ENCODE measurements around the gene TAP2. TPM values are rescaled to one million over a fixed set of nuclear protein-coding genes. Genes with fewer than 3 reads are reported as not detected.

TAP2 gene
- total RNA-seq, 1 experiment from 2014 or later = 93.0 TPM

DNA sequence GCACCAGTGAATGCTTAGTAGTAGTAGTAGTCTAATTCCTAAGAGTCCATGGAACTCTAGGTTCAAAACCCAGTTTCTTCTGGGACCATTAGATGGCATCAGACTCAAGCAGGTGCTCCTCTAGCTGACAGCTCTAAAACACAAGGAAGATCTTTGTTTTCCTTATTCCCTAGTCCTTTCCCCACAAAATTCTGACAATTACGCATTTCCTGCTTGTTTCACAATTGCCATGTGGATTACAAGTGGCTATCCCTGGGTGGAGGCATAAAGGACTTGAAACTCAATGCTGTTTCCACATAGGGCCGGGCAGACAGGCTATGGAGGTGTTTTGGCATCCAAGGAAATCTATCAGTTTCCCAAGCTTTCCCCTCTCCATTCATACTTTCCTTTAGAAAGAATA is 12.6 kb downstream of the TAP2 start:
- no peaks in the 10 kb centered on the region for H4K20me1 ChIP-seq (ENCODE audit: insufficient read depth, low read depth, low read length)
- peaks cover 11% of the 10 kb centered on the region; the same call in 1 of the 2 replicates for H3K36me3 ChIP-seq (ENCODE audit: insufficient read depth, low read length)
- H3K79me2 ChIP-seq (ENCODE audit: low read length) = no peaks in the 10 kb centered on the region
- no peaks in the 10 kb centered on the region for H3K9me3 ChIP-seq (ENCODE audit: low read length)
- H3K4me3 ChIP-seq (ENCODE audit: low read length) = no peak overlapping the region
- no peak overlapping the region for H2AFZ ChIP-seq (ENCODE audit: low read length)
- peaks cover 23% of the 10 kb centered on the region for H3K4me1 ChIP-seq (ENCODE audit: low read length)
- H3K4me2 ChIP-seq (ENCODE audit: low read depth, low read length, poor library complexity, severe bottlenecking) = no peak overlapping the region
- peak overlapping the region; percentile 58; the same call in 1 of the 2 replicates for H3K27ac ChIP-seq (ENCODE audit: low read length)
- DNase-seq = no peak
- no peaks in the 10 kb centered on the region for H3K9me2 ChIP-seq (replicated peaks; ENCODE audit: insufficient read depth, low read length)
- H3K9ac ChIP-seq (ENCODE audit: low read length) = no peak overlapping the region
- no peaks in the 10 kb centered on the region for H3K27me3 ChIP-seq (ENCODE audit: low read length)

- Histone ChIP-seq H2AFZ (ENCODE audit: low read length) (no peak overlapping the region), H3K27ac (ENCODE audit: low read length) (peak overlapping the region; percentile 96), H3K27me3 (ENCODE audit: low read length) (no peaks in the 10 kb centered on the region), H3K36me3 (ENCODE audit: insufficient read depth, low read length) (no peaks in the 10 kb centered on the region), H3K9ac (ENCODE audit: low read length) (no peak overlapping the region), H3K4me3 (ENCODE audit: low read length) (no peak overlapping the region), H3K9me3 (ENCODE audit: low read length) (no peaks in the 10 kb centered on the region), H3K4me1 (ENCODE audit: low read length) (peaks cover 84% of the 10 kb centered on the region), H3K9me2 (replicated peaks; ENCODE audit: insufficient read depth, low read length) (no peaks in the 10 kb centered on the region), H4K20me1 (ENCODE audit: insufficient read depth, low read depth, low read length) (no peaks in the 10 kb centered on the region), H3K79me2 (ENCODE audit: low read length) (no peaks in the 10 kb centered on the region; the same call in 1 of the 2 replicates), H3K4me2 (ENCODE audit: low read depth, low read length, poor library complexity, severe bottlenecking) (no peak overlapping the region)
- DNase-seq = no peak
Observed at GRCh38 chr6:32819729-32820128, 18.8 kb downstream of the TAP2 start.

GRCh38 chr6:32818867-32819266 is 19.7 kb downstream of the TAP2 start:
- Histone ChIP-seq H3K9ac (ENCODE audit: low read length) (no peak overlapping the region), H3K79me2 (ENCODE audit: low read length) (peaks cover 8% of the 10 kb centered on the region), H3K27ac (ENCODE audit: low read length) (peak overlapping the region; percentile 96), H4K20me1 (ENCODE audit: insufficient read depth, low read depth, low read length) (no peaks in the 10 kb centered on the region), H3K27me3 (ENCODE audit: low read length) (no peaks in the 10 kb centered on the region), H3K4me3 (ENCODE audit: low read length) (no peak overlapping the region), H2AFZ (ENCODE audit: low read length) (no peak overlapping the region), H3K9me3 (ENCODE audit: low read length) (no peaks in the 10 kb centered on the region), H3K4me2 (ENCODE audit: low read depth, low read length, poor library complexity, severe bottlenecking) (peak overlapping the region; percentile 15), H3K36me3 (ENCODE audit: insufficient read depth, low read length) (peaks cover 3% of the 10 kb centered on the region), H3K9me2 (replicated peaks; ENCODE audit: insufficient read depth, low read length) (no peaks in the 10 kb centered on the region), H3K4me1 (ENCODE audit: low read length) (peaks cover 87% of the 10 kb centered on the region)
- DNase-seq = peak; percentile 50

- no peaks in the 10 kb centered on the region for H3K9me2 ChIP-seq (replicated peaks; ENCODE audit: insufficient read depth, low read length)
- peak; percentile 91 for DNase-seq
- H3K79me2 ChIP-seq (ENCODE audit: low read length) = peaks cover 9% of the 10 kb centered on the region
- H3K4me1 ChIP-seq (ENCODE audit: low read length) = peaks cover 77% of the 10 kb centered on the region
- H4K20me1 ChIP-seq (ENCODE audit: insufficient read depth, low read depth, low read length) = no peaks in the 10 kb centered on the region
- peak within 1 kb of the TSS; percentile 82 for H3K4me2 ChIP-seq (ENCODE audit: low read depth, low read length, poor library complexity, severe bottlenecking)
- peak within 1 kb of the TSS; percentile 22; the same call in 1 of the 2 replicates for H2AFZ ChIP-seq (ENCODE audit: low read length)
- H3K9me3 ChIP-seq (ENCODE audit: low read length) = no peaks in the 10 kb centered on the region
- peak within 1 kb of the TSS; percentile 76 for H3K9ac ChIP-seq (ENCODE audit: low read length)
- H3K27me3 ChIP-seq (ENCODE audit: low read length) = no peaks in the 10 kb centered on the region
- peak within 1 kb of the TSS; percentile 68 for H3K4me3 ChIP-seq (ENCODE audit: low read length)
- H3K27ac ChIP-seq (ENCODE audit: low read length) = peak within 1 kb of the TSS; percentile 96
- peaks cover 8% of the 10 kb centered on the region for H3K36me3 ChIP-seq (ENCODE audit: insufficient read depth, low read length)
Observed at GRCh38 chr6:32816746-32817204, 21.8 kb downstream of the TAP2 start, which contains the start of gene HLA-DOB. Gene HLA-DOB, minus strand, starts transcription at chr6:32817002. Its CDS starts 51 bp downstream, at chr6:32816951.

- Histone ChIP-seq H3K4me1 (ENCODE audit: low read length) (peaks cover 70% of the 10 kb centered on the region), H3K9me3 (ENCODE audit: low read length) (no peaks in the 10 kb centered on the region), H3K9me2 (replicated peaks; ENCODE audit: insufficient read depth, low read length) (no peaks in the 10 kb centered on the region), H2AFZ (ENCODE audit: low read length) (no peak overlapping the region), H3K4me3 (ENCODE audit: low read length) (peak overlapping the region; percentile 68), H3K9ac (ENCODE audit: low read length) (peak overlapping the region; percentile 76), H3K27ac (ENCODE audit: low read length) (peak overlapping the region; percentile 96), H3K27me3 (ENCODE audit: low read length) (no peaks in the 10 kb centered on the region), H3K36me3 (ENCODE audit: insufficient read depth, low read length) (peaks cover 8% of the 10 kb centered on the region), H4K20me1 (ENCODE audit: insufficient read depth, low read depth, low read length) (no peaks in the 10 kb centered on the region), H3K79me2 (ENCODE audit: low read length) (peaks cover 9% of the 10 kb centered on the region), H3K4me2 (ENCODE audit: low read depth, low read length, poor library complexity, severe bottlenecking) (peak overlapping the region; percentile 82)
- DNase-seq = peak; percentile 95
Observed at GRCh38 chr6:32815996-32816395, 22.5 kb downstream of the TAP2 start.

GRCh38 chr6:32815115-32815514 is 23.4 kb downstream of the TAP2 start:
- no peaks in the 10 kb centered on the region for H3K9me3 ChIP-seq (ENCODE audit: low read length)
- H3K9ac ChIP-seq (ENCODE audit: low read length) = peak overlapping the region; percentile 67
- peak overlapping the region; percentile 82 for H3K4me2 ChIP-seq (ENCODE audit: low read depth, low read length, poor library complexity, severe bottlenecking)
- H3K9me2 ChIP-seq (replicated peaks; ENCODE audit: insufficient read depth, low read length) = no peaks in the 10 kb centered on the region
- DNase-seq = no peak
- H2AFZ ChIP-seq (ENCODE audit: low read length) = no peak overlapping the region
- H3K4me1 ChIP-seq (ENCODE audit: low read length) = peaks cover 65% of the 10 kb centered on the region
- peaks cover 8% of the 10 kb centered on the region for H3K36me3 ChIP-seq (ENCODE audit: insufficient read depth, low read length)
- no peaks in the 10 kb centered on the region for H3K27me3 ChIP-seq (ENCODE audit: low read length)
- H3K4me3 ChIP-seq (ENCODE audit: low read length) = peak overlapping the region; percentile 68
- H3K27ac ChIP-seq (ENCODE audit: low read length) = peak overlapping the region; percentile 96
- H3K79me2 ChIP-seq (ENCODE audit: low read length) = peaks cover 9% of the 10 kb centered on the region
- no peaks in the 10 kb centered on the region for H4K20me1 ChIP-seq (ENCODE audit: insufficient read depth, low read depth, low read length)

- H3K27me3 ChIP-seq (ENCODE audit: low read length) = no peaks in the 10 kb centered on the region
- no peaks in the 10 kb centered on the region for H3K9me2 ChIP-seq (replicated peaks; ENCODE audit: insufficient read depth, low read length)
- H3K79me2 ChIP-seq (ENCODE audit: low read length) = peaks cover 9% of the 10 kb centered on the region
- H3K9ac ChIP-seq (ENCODE audit: low read length) = peak overlapping the region; percentile 67; the same call in 1 of the 2 replicates
- no peaks in the 10 kb centered on the region for H4K20me1 ChIP-seq (ENCODE audit: insufficient read depth, low read depth, low read length)
- no peak for DNase-seq
- peaks cover 8% of the 10 kb centered on the region for H3K36me3 ChIP-seq (ENCODE audit: insufficient read depth, low read length)
- no peak overlapping the region for H2AFZ ChIP-seq (ENCODE audit: low read length)
- peak overlapping the region; percentile 96; the same call in 1 of the 2 replicates for H3K27ac ChIP-seq (ENCODE audit: low read length)
- peaks cover 57% of the 10 kb centered on the region for H3K4me1 ChIP-seq (ENCODE audit: low read length)
- no peaks in the 10 kb centered on the region for H3K9me3 ChIP-seq (ENCODE audit: low read length)
- H3K4me3 ChIP-seq (ENCODE audit: low read length) = peak overlapping the region; percentile 68; the same call in 1 of the 2 replicates
- H3K4me2 ChIP-seq (ENCODE audit: low read depth, low read length, poor library complexity, severe bottlenecking) = peak overlapping the region; percentile 82
Observed at GRCh38 chr6:32814145-32814544, 24.4 kb downstream of the TAP2 start.

- Histone ChIP-seq H3K9ac (ENCODE audit: low read length) (no peak overlapping the region), H3K4me2 (ENCODE audit: low read depth, low read length, poor library complexity, severe bottlenecking) (no peak overlapping the region), H3K4me3 (ENCODE audit: low read length) (no peak overlapping the region), H3K79me2 (ENCODE audit: low read length) (peaks cover 4% of the 10 kb centered on the region), H3K27ac (ENCODE audit: low read length) (no peak overlapping the region), H3K36me3 (ENCODE audit: insufficient read depth, low read length) (peaks cover 7% of the 10 kb centered on the region), H3K4me1 (ENCODE audit: low read length) (peaks cover 8% of the 10 kb centered on the region), H4K20me1 (ENCODE audit: insufficient read depth, low read depth, low read length) (no peaks in the 10 kb centered on the region), H3K9me3 (ENCODE audit: low read length) (no peaks in the 10 kb centered on the region), H2AFZ (ENCODE audit: low read length) (no peak overlapping the region), H3K9me2 (replicated peaks; ENCODE audit: insufficient read depth, low read length) (no peaks in the 10 kb centered on the region), H3K27me3 (ENCODE audit: low read length) (no peaks in the 10 kb centered on the region)
- DNase-seq = no peak
Observed at GRCh38 chr6:32809171-32809570, 29.4 kb downstream of the TAP2 start.
